GM12878 (cell line): Measurements from ENCODE around the gene IPO11. TPM values are rescaled to one million over a fixed set of nuclear protein-coding genes. Genes with fewer than 3 reads are reported as not detected.

Experiments used
- ATAC-seq: fragments of 200-7000 bp; cut with Tn5 transposase; 3 replicates; pipeline ENCODE4 v1.9.1; 2020; ENCODE audit warnings: mild to moderate bottlenecking, moderate library complexity
- BruUV-seq: library from RNA; stranded (reverse); fragments of 400-500 nt; replicated peaks from 2 replicates; lab custom pipeline; 2021; lab: Mats Ljungman, UMichigan
- CTCF ChIA-PET: fragments of 300-600 bp; sonication (Branson Sonifier 250); formaldehyde crosslinking; extraction: SDS; loops from one replicate; lab custom pipeline; 2021; ENCODE audit warnings: inconsistent platforms; lab: Yijun Ruan, JAX
- POLR2A ChIA-PET: fragments of 350-600 bp; formaldehyde crosslinking; extraction: SDS; loops from one replicate; lab custom pipeline; 2021; ENCODE audit warnings: inconsistent platforms; lab: Charles Lee
- RAD21 ChIA-PET: fragments of 300-600 bp; sonication (Branson Sonifier 250); formaldehyde crosslinking; loops from one replicate; lab custom pipeline; 2023; ENCODE audit warnings: antibody characterized with exemption; ENCODE audit not compliant: unreplicated experiment; lab: Charles Lee
- SMC1A ChIA-PET: fragments of 300-600 bp; sonication (Branson Sonifier 250); formaldehyde crosslinking; loops from one replicate; lab custom pipeline; 2023; ENCODE audit not compliant: unreplicated experiment, uncharacterized antibody; lab: Charles Lee
- DNase-seq: peaks from one replicate; pipeline ENCODE4 v3.0.0-alpha.2; 2011; ENCODE audit warnings: low read depth, low spot score
- FAIRE-seq: peaks from 3 replicates; lab custom pipeline; 2011; peaks lifted over from hg19 to GRCh38; lab: Jason Lieb, UNC
- H2AFZ ChIP-seq: 2 replicates; pipeline ENCODE4 v1.6.0; 2011; ENCODE audit warnings: low read depth, low read length, control low read depth; ENCODE audit not compliant: control insufficient read depth
- H3K27ac ChIP-seq: 2 replicates; pipeline ENCODE4 v1.5.1; 2011; ENCODE audit warnings: control low read depth; ENCODE audit not compliant: control insufficient read depth, insufficient read depth
- H3K27me3 ChIP-seq, 2 experiments: replicated peaks in 1 of 2; 2 replicates each; pipeline versions ENCODE4 v1.6.0 to v1.6.1; 2011; ENCODE audit warnings: low read length in 1 of 2; ENCODE audit not compliant: control insufficient read depth in 2 of 2, insufficient read depth in 2 of 2
- H3K36me3 ChIP-seq, 2 experiments: 2 replicates each; pipeline ENCODE4 v1.5.1; 2011; ENCODE audit warnings: low read length in 1 of 2; ENCODE audit not compliant: control insufficient read depth in 2 of 2, insufficient read depth in 2 of 2
- H3K4me1 ChIP-seq: 2 replicates; pipeline ENCODE4 v1.6.1; 2011; ENCODE audit warnings: mild to moderate bottlenecking, low read length, moderate library complexity, mixed read lengths; ENCODE audit not compliant: control insufficient read depth, insufficient read depth
- H3K4me2 ChIP-seq: 2 replicates; pipeline ENCODE4 v1.6.0; 2011; ENCODE audit warnings: control low read depth; ENCODE audit not compliant: control insufficient read depth, insufficient read depth
- H3K4me3 ChIP-seq: fragments of 200-600 bp; sonication (generic); 2 replicates; pipeline ENCODE4 v1.5.1; 2016
- H3K79me2 ChIP-seq: 2 replicates; pipeline ENCODE4 v1.6.0; 2011; ENCODE audit warnings: low read length; ENCODE audit not compliant: control insufficient read depth, insufficient read depth
- H3K9ac ChIP-seq: 2 replicates; pipeline ENCODE4 v1.8.0; 2011; ENCODE audit warnings: low read length, control low read depth, mixed read lengths; ENCODE audit not compliant: control insufficient read depth, insufficient read depth
- H3K9me3 ChIP-seq: replicated peaks from 3 replicates; pipeline ENCODE4 v1.5.1; 2011; ENCODE audit warnings: mild to moderate bottlenecking, low read length; ENCODE audit not compliant: control insufficient read depth, insufficient read depth
- H4K20me1 ChIP-seq: 2 replicates; pipeline ENCODE4 v1.6.0; 2011; ENCODE audit not compliant: control insufficient read depth, insufficient read depth
- CBX5 ChIP-seq: sonication (generic); IDR thresholded peaks from 2 replicates; pipeline ENCODE4 v1.6.1; 2016; ENCODE audit warnings: low read depth, moderate library complexity, mild to moderate bottlenecking, inconsistent platforms
- CEBPB ChIP-seq, 2 experiments: fragments of 150-350 bp in 1 of 2; IDR thresholded peaks; 2 replicates each; pipeline ENCODE4 v1.6.1; 2012 to 2014; ENCODE audit warnings: low read depth in 2 of 2, low read length in 2 of 2, borderline replicate concordance in 1 of 2, inconsistent platforms in 1 of 2
- DPF2 ChIP-seq: fragments of 450-650 bp; IDR thresholded peaks from 2 replicates; pipeline ENCODE4 v1.6.1; 2017; ENCODE audit warnings: mild to moderate bottlenecking
- EGR1 ChIP-seq, 2 experiments: IDR thresholded peaks; 1 replicate in 1 of 2; 2 replicates in 1 of 2; pipeline ENCODE4 v1.6.1; 2011 to 2012; ENCODE audit warnings: low read depth in 2 of 2, low read length in 2 of 2, borderline replicate concordance in 1 of 2, mild to moderate bottlenecking in 1 of 2, moderate library complexity in 1 of 2
- HCFC1 ChIP-seq: fragments of 150-350 bp; IDR thresholded peaks from 2 replicates; pipeline ENCODE4 v1.6.1; 2014; ENCODE audit warnings: low read length
- JUND ChIP-seq: IDR thresholded peaks from 2 replicates; pipeline ENCODE4 v1.6.1; 2012; ENCODE audit warnings: low read depth, mild to moderate bottlenecking, low read length, improper control_type of control experiment, moderate library complexity
- MAX ChIP-seq: IDR thresholded peaks from 2 replicates; pipeline ENCODE4 v1.6.1; 2012; ENCODE audit warnings: low read depth, low read length, improper control_type of control experiment
- MTA2 ChIP-seq: fragments of 450-650 bp; IDR thresholded peaks from 2 replicates; pipeline ENCODE4 v1.6.1; 2016; ENCODE audit warnings: low read depth, mild to moderate bottlenecking, moderate library complexity
- MYB ChIP-seq: fragments of 150-350 bp; IDR thresholded peaks from 2 replicates; pipeline ENCODE4 v1.6.1; 2014; ENCODE audit warnings: mild to moderate bottlenecking, low read depth, low read length, borderline replicate concordance
- NFXL1 ChIP-seq: fragments of 450-650 bp; IDR thresholded peaks from 2 replicates; pipeline ENCODE4 v1.6.1; 2017; ENCODE audit warnings: antibody characterized with exemption, mild to moderate bottlenecking, borderline replicate concordance
- STAT3 ChIP-seq: IDR thresholded peaks from 2 replicates; pipeline ENCODE4 v1.6.1; 2011; ENCODE audit warnings: low read depth, low read length, improper control_type of control experiment
- ZBTB11 ChIP-seq: fragments of 450-650 bp; formaldehyde crosslinking; IDR thresholded peaks from 2 replicates; pipeline ENCODE4 v1.5.0; 2022; ENCODE audit warnings: mild to moderate bottlenecking, missing genetic modification characterization
- ZBTB33 ChIP-seq: fragments of 450-650 bp; IDR thresholded peaks from 2 replicates; pipeline ENCODE4 v1.6.1; 2017; ENCODE audit warnings: mild to moderate bottlenecking
- ZBTB4 ChIP-seq: fragments of 450-650 bp; formaldehyde crosslinking; IDR thresholded peaks from 2 replicates; pipeline ENCODE4 v1.4.0; 2022; ENCODE audit warnings: mild to moderate bottlenecking, moderate library complexity
- WGBS: methylation state at CpG from one replicate; pipeline ENCODE4 v1.1.6; 2016; ENCODE audit warnings: low lambda C conversion rate; ENCODE audit not compliant: insufficient replicate concordance, insufficient coverage; ENCODE audit errors: missing lambda C conversion rate; 5-methylcytosine and 5-hydroxymethylcytosine counted together
- in situ Hi-C: fragments of 300-500 bp; cut with MboI; formaldehyde crosslinking; loops from 9 replicates; pipeline ENCODE4 v1.14.3; 2018; ENCODE audit warnings: mixed read lengths
- intact Hi-C: fragments of 100-400 bp; cut with micrococcal nuclease; formaldehyde crosslinking; loops from one replicate; pipeline ENCODE4 v1.14.2; 2022; ENCODE audit not compliant: unreplicated experiment
- polyA plus RNA-seq, 11 experiments: library from polyadenylated mRNA; depleted of rRNA in 4 of 11; unstranded in 6 of 11; stranded (reverse) in 5 of 11; fragments of >200 nt; fragmentation: Nextera tagmentation in 4 of 11; fragmentation: Illumina TruSeq in 1 of 11; extraction: Ambion mirVana in 4 of 11; extraction: Trizol in 1 of 11; gene quantifications; 1 replicate in 1 of 11; 2 replicates in 10 of 11; pipeline versions ENCODE4 v1.2.1 to v1.2.3, GENCODE V29; 2011 to 2016; ENCODE audit warnings: inconsistent platforms in 2 of 11, missing spikeins in 2 of 11, low read depth in 1 of 11
- total RNA-seq, 4 experiments: library from RNA; depleted of rRNA in 3 of 4; stranded (reverse); fragments of >200 nt in 3 of 4; fragmentation: Illumina TruSeq in 1 of 4; extraction: Trizol in 1 of 4; gene quantifications; 2 replicates each; pipeline versions ENCODE4 v1.2.1 to v1.2.3, GENCODE V29; 2013 to 2021

IPO11 gene
- total and polyA plus RNA-seq, 10 of the 15 experiments (the other 5 are each of a cell fraction or from before 2014, with no cell fraction given) = 14.1 to 49.3 (median 29.8) TPM

- TF ChIP-seq EGR1 (IDR thresholded peaks at IDR 0.05; ENCODE audit: borderline replicate concordance in 1 of 2, low read depth in 2 of 2, low read length in 2 of 2) = no peak
- no peak for TF ChIP-seq STAT3
- no peak for TF ChIP-seq MAX
- TF ChIP-seq NFXL1 = no peak
- no peak for TF ChIP-seq ZBTB11
Observed at GRCh38 chr5:62588668-62589067, 176.1 kb downstream of the IPO11 start (continued).

- Histone ChIP-seq H3K9me3 (no peaks in the 10 kb centered on the region), H4K20me1 (no peaks in the 10 kb centered on the region), H3K9ac (no peak overlapping the region), H3K4me3 (no peak overlapping the region), H3K4me1 (no peaks in the 10 kb centered on the region), H3K79me2 (no peaks in the 10 kb centered on the region), H3K27ac (no peak overlapping the region), H2AFZ (no peak overlapping the region), H3K4me2 (no peak overlapping the region), H3K27me3 (no peaks in the 10 kb centered on the region), H3K36me3 (peaks cover 0 to 2% of the 10 kb centered on the region in 2 experiments; a peak in 2 of 4 replicates)
- RAD21 ChIA-PET = no interaction called here
- FAIRE-seq = no peak
- 100% methylated on average over 2 of the region's 2 CpGs for WGBS
- BruUV-seq = no TSS peak
- DNase-seq = no peak
- SMC1A ChIA-PET = interaction anchor here (0.6 to 0.8 kb wide), 3 partner anchors 129 to 1446 kb away, joined by 3 read pairs; no protein-coding TSS in a partner anchor
- POLR2A ChIA-PET = no interaction called here
- in situ Hi-C loops = no loop called here
- CTCF ChIA-PET = interaction anchor here (0.9 to 1.2 kb wide), 2 partner anchors 13 to 16 kb away, joined by 3 read pairs; no protein-coding TSS in a partner anchor
- intact Hi-C loops = no loop called here
- 0 out of 3 replicates have a peak, but pooled peaks have one; percentile 21 for ATAC-seq
- TF ChIP-seq ZBTB4 (CRISPR knock-in tag) = no peak
- no peak for TF ChIP-seq JUND
- TF ChIP-seq CEBPB (IDR thresholded peaks at IDR 0.05; ENCODE audit: borderline replicate concordance in 1 of 2, low read depth in 2 of 2, low read length in 2 of 2) = no peak
- TF ChIP-seq MAX = no peak
- no peak for TF ChIP-seq CBX5
- no peak for TF ChIP-seq MTA2
- TF ChIP-seq DPF2 = no peak
- no peak for TF ChIP-seq HCFC1
- TF ChIP-seq MYB = no peak
- no peak for TF ChIP-seq ZBTB33
Observed at GRCh38 chr5:62589504-62589903, 176.9 kb downstream of the IPO11 start.
